ENCODE results near the gene SRL.
"Not testable (repeated sequence)": the region's sequence is repeated elsewhere in the genome, so short reads cannot be mapped to it uniquely, and the experiment has no call there.

SRL gene

DNA sequence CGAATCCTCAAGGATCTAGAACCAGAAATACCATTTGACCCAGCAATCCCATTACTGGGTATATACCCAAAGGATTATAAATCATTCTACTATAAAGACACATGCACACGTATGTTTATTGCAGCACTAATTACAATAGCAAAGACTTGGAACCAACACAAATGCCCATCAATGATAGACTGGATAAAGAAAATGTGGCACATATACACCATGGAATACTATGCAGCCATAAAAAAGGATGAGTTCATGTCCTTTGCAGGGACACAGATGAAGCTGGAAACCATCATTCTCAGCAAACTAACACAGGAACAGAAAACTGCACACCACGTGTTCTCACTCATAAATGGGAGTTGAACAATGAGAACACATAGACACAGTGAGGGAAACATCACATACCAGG lies 85.4 kb downstream of the SRL start:
- not testable (repeated sequence) for DNase-seq

DNA sequence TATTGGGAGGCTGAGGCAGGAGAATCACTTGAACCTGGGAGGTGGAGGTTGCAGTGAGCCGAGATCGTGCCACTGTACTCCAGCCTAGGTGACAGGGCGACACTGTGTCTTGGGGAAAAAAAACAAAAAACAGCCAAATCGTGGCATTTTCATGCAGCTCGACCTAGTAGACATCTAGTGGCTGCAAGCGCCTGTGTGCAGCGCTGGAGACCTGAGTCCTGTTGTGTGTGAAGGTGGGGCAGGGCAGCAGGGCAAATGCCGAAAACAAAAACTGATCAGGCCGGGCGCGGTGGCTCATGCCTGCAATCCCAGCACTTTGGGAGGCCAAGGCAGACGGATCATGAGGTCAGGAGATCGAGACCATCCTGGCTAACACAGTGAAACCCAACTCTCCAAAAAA lies 88.5 kb downstream of the SRL start:
- DNase-seq, result not testable (repeated sequence)

DNA sequence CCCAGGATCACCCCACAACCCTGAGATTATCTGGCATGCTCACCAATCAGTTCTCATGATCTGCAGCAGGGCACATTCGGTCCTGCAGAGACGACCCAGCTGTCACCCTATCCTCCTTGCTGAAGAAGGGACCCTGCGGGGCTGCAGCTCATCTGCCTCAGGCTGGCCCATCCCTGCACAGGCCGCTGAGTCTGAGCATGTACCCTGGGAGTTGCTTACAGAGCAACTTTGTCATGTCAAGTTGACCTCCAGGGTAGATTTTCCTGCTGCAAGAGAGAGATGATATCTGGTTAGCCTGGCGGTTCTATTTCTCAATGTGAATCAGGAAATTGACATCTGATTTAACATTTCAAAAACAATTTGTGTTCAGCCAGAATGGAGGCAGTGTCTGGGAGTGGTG lies 89.6 kb downstream of the SRL start:
- DNase-seq, result no peak

DNA sequence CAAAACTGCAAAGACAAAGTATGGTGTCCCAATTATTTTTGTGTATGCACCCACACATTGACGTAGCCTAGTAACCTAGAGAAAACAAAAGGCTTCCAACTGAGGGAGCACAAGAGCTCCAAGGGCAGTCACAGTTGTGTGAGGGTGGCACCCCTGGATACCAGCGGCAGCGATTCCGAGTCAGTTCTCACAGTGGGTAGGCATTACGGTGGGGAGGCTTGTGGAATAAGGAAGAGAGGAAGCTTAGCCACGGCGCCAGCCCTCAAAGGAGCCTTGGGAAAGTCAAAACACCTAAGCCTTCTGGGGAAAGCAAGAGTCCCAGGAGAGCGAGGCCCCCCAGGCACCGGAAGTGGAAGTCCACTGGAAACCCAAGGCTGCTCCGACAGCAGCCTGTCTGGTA lies 94.6 kb downstream of the SRL start:
- DNase-seq, result no peak

DNA sequence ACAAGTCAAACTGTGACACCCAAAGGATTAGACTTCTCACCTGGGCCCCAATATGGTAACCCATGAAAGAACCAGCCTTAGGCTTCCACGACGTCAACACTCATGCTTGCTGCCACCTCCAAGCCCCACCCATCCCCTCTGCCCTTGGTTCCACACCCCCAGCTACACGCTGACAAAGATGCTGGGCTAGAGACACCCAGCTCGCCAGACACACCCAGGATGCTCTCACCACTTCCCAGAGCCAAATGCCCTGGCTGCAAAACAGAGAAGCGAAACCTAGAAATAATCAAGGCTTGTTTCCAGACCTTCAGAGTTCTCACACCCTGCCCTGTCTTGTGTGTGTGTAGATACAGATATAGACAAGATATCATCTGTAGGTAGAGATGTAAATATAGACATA lies 99.6 kb downstream of the SRL start:
- no peak for DNase-seq

DNA sequence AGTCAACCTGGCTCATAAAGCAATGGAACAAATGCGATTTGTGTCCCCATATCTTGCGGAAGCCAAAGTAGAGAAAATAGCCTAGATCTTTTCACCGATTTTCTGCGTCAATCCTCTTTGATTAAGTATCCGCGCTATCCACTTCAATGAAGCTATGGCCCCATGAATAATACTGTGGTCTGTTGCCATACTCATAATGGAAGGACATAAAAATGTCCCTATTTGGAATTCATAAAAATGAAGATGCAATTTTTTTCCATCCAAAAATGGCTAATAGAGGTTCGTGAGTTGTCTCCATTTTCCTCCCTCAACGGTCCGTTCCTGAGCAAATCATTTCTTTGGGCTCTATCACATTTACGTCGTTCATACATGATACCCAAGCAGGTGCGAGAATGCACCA lies 100.3 kb downstream of the SRL start:
- DNase-seq, result no peak

DNA sequence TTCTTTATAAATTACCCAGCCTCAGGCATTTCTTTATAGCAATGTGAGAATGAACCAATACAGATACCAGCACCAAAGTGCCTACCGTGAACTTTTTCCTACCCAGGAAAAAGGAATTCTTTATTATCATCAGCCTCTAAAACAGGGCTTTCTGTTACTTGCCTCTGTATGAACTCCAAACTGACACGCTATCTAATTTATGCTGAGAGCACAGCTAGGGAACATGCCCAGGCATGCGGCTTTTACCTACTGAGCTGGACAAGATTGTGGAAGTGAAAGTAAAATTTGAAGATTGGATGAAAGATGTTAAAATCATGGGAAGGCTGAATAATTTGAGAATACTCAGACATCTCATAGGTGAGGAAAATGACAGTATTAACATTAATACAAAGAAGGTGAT lies 101.2 kb downstream of the SRL start:
- no peak for DNase-seq

DNA sequence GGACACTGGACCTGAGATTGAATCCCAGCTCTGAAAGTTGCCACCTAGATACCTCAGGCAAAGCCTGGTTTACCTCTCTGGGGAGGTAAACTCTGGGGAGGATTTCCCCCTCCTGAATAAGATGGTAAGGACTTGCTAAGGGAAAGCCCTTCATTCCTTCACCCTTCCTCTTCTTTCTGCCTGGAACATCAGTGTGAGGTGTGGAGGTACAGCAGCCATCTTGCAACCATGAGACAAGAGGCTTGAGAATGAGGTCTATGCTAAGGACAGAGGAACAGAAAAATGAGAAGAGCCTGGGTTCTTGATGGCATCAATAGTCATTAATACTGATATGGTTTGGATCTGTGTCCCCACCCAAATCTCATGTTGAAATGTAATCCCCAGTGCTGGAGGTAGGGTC lies 101.9 kb downstream of the SRL start:
- DNase-seq, result no peak
